Measurements from ENCODE around the gene TRIM24. TPM values are rescaled to one million over a fixed set of nuclear protein-coding genes. Genes with fewer than 3 reads are reported as not detected.

Gene TRIM24
- total and polyA plus RNA-seq, 2 experiments from 2014 or later = 47.8 to 63.1 TPM

DNA sequence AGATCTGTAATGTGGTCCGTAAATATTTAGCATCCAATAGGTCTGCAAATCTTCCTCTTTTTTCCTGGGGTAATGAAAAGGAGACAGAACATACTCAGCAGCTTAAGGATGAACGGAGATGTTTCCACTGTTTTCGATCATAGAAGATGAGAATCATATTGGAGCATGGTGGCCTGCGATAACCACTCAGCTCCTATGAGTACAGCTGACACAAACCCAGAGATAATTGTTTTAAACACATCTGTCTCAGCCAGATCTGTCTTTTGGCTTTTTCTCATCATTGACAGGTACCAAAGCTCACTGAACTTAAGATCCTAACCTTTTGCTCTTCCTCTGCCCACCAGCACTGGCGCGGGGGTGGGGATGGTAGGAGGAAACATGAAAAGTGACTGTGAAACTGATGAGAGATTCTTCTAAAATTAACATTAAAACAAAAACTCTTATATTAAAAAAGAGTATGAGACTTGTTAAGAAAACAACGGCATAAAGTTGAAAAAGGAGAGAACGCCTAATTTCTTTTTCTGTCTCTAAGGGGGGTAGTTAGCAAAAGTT is 170.1 kb downstream of the TRIM24 start:
- Histone ChIP-seq H3K4me3 (no peak overlapping the region), H3K4me1 (ENCODE audit: insufficient read depth) (no peaks in the 10 kb centered on the region), H3K36me3 (replicated peaks; ENCODE audit: insufficient read depth, low read depth) (no peaks in the 10 kb centered on the region), H3K9me2 (replicated peaks; ENCODE audit: insufficient read depth) (no peaks in the 10 kb centered on the region), H2AFZ (no peak overlapping the region), H3K27me3 (no peaks in the 10 kb centered on the region), H4K20me1 (ENCODE audit: insufficient read depth, poor library complexity, severe bottlenecking) (no peaks in the 10 kb centered on the region), H3K9me3 (ENCODE audit: low read depth) (no peaks in the 10 kb centered on the region), H3K4me2 (no peak overlapping the region), H3K79me2 (no peaks in the 10 kb centered on the region), H3K27ac (no peak overlapping the region)
- 93% methylated on average over 8 of the region's 8 CpGs for WGBS (ENCODE audit: low lambda C conversion rate, missing lambda C conversion rate)
- no peak for DNase-seq (ENCODE audit: low spot score)
- TF ChIP-seq, protein P1, sequence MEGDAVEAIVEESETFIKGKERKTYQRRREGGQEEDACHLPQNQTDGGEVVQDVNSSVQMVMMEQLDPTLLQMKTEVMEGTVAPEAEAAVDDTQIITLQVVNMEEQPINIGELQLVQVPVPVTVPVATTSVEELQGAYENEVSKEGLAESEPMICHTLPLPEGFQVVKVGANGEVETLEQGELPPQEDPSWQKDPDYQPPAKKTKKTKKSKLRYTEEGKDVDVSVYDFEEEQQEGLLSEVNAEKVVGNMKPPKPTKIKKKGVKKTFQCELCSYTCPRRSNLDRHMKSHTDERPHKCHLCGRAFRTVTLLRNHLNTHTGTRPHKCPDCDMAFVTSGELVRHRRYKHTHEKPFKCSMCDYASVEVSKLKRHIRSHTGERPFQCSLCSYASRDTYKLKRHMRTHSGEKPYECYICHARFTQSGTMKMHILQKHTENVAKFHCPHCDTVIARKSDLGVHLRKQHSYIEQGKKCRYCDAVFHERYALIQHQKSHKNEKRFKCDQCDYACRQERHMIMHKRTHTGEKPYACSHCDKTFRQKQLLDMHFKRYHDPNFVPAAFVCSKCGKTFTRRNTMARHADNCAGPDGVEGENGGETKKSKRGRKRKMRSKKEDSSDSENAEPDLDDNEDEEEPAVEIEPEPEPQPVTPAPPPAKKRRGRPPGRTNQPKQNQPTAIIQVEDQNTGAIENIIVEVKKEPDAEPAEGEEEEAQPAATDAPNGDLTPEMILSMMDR (IDR thresholded peaks at IDR 0.05; ENCODE audit: poor library complexity) = no peak
- no peak for TF ChIP-seq EZH2phosphoT487 (IDR thresholded peaks at IDR 0.05; ENCODE audit: low read depth, severe bottlenecking, unreplicated experiment)
- TF ChIP-seq EZH2 (IDR thresholded peaks at IDR 0.05; ENCODE audit: borderline replicate concordance) = no peak

DNA sequence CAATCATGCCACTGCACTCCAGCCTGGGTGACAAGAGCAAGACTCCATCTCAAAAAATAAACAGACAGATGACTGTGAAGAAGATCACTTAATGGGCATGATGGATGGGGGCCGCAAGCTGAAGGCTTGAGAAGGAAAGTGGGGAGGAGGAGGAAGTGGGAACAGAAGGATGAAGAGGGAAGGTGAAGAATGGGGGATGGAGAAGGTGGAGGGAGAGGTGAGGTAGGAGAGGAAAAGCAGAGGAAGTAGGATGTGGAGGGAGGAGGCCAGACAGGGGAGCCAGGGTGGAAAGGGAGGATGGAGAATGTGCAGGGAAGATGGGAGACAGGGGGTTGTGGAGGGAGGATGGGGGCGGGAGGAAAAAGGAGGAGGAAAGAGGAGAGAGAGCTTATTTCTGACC is 172.3 kb downstream of the TRIM24 start:
- Histone ChIP-seq H3K9me2 (replicated peaks; ENCODE audit: insufficient read depth) (no peaks in the 10 kb centered on the region), H3K27ac (no peak overlapping the region), H3K4me3 (no peak overlapping the region), H3K4me1 (ENCODE audit: insufficient read depth) (no peaks in the 10 kb centered on the region), H2AFZ (no peak overlapping the region), H3K36me3 (replicated peaks; ENCODE audit: insufficient read depth, low read depth) (no peaks in the 10 kb centered on the region), H3K4me2 (no peak overlapping the region), H3K27me3 (no peaks in the 10 kb centered on the region), H3K79me2 (no peaks in the 10 kb centered on the region), H3K9me3 (ENCODE audit: low read depth) (no peaks in the 10 kb centered on the region), H4K20me1 (ENCODE audit: insufficient read depth, poor library complexity, severe bottlenecking) (no peaks in the 10 kb centered on the region)
- no peak for DNase-seq (ENCODE audit: low spot score)
- WGBS (ENCODE audit: low lambda C conversion rate, missing lambda C conversion rate) = 94% methylated on average over 1 of the region's 2 CpGs
- TF ChIP-seq, protein P1 (IDR thresholded peaks at IDR 0.05; ENCODE audit: poor library complexity) = no peak
- TF ChIP-seq EZH2phosphoT487 (IDR thresholded peaks at IDR 0.05; ENCODE audit: low read depth, severe bottlenecking, unreplicated experiment) (no peak), EZH2 (IDR thresholded peaks at IDR 0.05; ENCODE audit: borderline replicate concordance) (no peak)

DNA sequence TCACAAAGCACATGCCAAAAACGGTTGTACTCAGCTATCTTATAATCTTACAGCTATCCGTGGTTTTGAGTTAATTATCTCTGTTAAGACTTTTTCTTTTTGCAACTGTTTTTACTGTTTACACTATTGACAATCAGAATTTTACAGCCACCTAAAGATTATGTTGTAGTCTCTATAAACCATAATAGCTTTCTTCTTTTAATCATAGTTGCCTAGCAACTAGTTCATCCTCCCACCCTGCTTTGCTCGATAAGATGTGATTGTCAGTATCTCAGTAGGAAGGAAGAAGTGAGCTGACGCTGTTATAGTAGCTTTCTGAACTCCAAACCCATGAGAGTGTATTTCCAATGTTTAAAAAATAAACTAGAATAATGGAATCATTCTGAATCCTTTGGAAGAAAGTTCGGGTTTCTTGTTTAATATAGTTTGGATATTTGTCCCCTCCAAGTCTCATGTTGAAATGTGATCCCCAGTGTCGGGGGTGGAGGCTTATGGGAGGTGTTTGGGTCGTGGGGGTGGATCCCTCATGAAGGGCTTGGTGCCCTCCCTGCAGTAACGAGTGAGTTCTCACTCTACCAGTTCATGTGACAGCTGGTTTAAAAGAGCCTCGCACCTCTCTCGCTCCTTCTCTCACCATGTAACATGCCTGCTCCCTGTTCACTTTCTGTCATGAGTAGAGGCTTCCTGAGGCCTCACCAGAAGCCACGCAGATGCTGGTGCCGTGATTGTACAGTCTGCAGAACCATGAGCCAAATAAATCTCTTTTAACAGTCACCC is 173.0 kb downstream of the TRIM24 start:
- Histone ChIP-seq H3K4me1 (ENCODE audit: insufficient read depth) (no peaks in the 10 kb centered on the region), H3K36me3 (replicated peaks; ENCODE audit: insufficient read depth, low read depth) (no peaks in the 10 kb centered on the region), H3K27ac (no peak overlapping the region), H3K27me3 (no peaks in the 10 kb centered on the region), H3K79me2 (no peaks in the 10 kb centered on the region), H3K9me2 (replicated peaks; ENCODE audit: insufficient read depth) (no peaks in the 10 kb centered on the region), H3K4me3 (no peak overlapping the region), H2AFZ (no peak overlapping the region), H4K20me1 (ENCODE audit: insufficient read depth, poor library complexity, severe bottlenecking) (no peaks in the 10 kb centered on the region), H3K9me3 (ENCODE audit: low read depth) (no peaks in the 10 kb centered on the region), H3K4me2 (no peak overlapping the region)
- 64% methylated on average over 12 of the region's 12 CpGs for WGBS (ENCODE audit: low lambda C conversion rate, missing lambda C conversion rate)
- TF ChIP-seq, protein P1 (IDR thresholded peaks at IDR 0.05; ENCODE audit: poor library complexity) = no peak
- TF ChIP-seq EZH2 (IDR thresholded peaks at IDR 0.05; ENCODE audit: borderline replicate concordance) (no peak), EZH2phosphoT487 (IDR thresholded peaks at IDR 0.05; ENCODE audit: low read depth, severe bottlenecking, unreplicated experiment) (no peak)
- DNase-seq (ENCODE audit: low spot score) = no peak

Small RNA genes lying within 50 kb of the gene (small RNA-seq; reads per million reads assigned to genes)
- gene RF00561 = not detected

Other genes starting within 250 kb of the TRIM24 start
- 0.24 and 1.1 TPM in 2 replicates for gene SVOPL, start 241.1 kb downstream of the TRIM24 start, total RNA-seq
- 0.44 and 0.95 TPM in 2 replicates for gene SVOPL, start 241.1 kb downstream of the TRIM24 start, polyA plus RNA-seq

Data from hepatocyte (in vitro differentiated cells).